ENCODE results near the gene ELFN2. TPM values are rescaled to one million over a fixed set of nuclear protein-coding genes. Genes with fewer than 3 reads are reported as not detected.

Gene ELFN2, protein sequence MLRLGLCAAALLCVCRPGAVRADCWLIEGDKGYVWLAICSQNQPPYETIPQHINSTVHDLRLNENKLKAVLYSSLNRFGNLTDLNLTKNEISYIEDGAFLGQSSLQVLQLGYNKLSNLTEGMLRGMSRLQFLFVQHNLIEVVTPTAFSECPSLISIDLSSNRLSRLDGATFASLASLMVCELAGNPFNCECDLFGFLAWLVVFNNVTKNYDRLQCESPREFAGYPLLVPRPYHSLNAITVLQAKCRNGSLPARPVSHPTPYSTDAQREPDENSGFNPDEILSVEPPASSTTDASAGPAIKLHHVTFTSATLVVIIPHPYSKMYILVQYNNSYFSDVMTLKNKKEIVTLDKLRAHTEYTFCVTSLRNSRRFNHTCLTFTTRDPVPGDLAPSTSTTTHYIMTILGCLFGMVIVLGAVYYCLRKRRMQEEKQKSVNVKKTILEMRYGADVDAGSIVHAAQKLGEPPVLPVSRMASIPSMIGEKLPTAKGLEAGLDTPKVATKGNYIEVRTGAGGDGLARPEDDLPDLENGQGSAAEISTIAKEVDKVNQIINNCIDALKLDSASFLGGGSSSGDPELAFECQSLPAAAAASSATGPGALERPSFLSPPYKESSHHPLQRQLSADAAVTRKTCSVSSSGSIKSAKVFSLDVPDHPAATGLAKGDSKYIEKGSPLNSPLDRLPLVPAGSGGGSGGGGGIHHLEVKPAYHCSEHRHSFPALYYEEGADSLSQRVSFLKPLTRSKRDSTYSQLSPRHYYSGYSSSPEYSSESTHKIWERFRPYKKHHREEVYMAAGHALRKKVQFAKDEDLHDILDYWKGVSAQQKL
- under 0.01 TPM for total RNA-seq

DNA sequence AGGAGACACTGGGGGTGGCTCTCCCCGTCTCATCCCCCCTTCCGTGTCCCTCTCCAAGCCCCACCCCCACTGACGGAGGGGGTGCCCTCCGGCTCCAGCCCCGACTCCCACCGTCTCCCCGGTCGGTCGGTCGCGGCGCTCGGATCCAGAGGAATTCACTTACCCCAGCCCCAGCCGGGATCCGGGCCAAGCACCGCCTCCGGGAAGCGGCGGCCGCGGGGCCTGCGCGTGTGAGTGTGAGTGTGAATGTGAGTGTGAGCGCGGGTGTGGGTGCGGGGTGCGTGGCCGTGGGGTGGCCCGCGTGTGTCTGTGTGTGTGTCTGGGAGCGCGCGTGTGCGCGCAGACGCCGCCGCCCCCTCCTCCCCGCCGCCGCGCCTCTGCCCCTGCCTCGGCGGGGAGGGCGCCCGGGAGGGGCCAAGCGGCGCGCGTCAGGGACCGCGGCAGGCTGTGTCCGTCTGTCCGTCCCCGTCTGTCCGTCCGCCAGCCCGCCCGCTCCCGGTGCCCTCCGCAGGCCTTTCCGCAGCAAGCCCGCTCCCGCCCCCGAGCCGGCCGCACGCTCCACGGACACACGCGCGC lies at the start of gene ELFN2:
Gene ELFN2, minus strand, starts transcription at position 345 of the 576 bp plus-strand sequence. CDS start 51,945 bp downstream, outside the sequence.
- H3K4me1 ChIP-seq (ENCODE audit: control insufficient read depth in 3 of 3, insufficient read depth in 3 of 3, low read length in 3 of 3): peaks cover 0 to 4% (median 0%) of the 10 kb centered on the region in 3 donors
- H3K9ac ChIP-seq (ENCODE audit: low read depth in 1 of 3, low read length in 3 of 3): no peak within 1 kb of the TSS

DNA sequence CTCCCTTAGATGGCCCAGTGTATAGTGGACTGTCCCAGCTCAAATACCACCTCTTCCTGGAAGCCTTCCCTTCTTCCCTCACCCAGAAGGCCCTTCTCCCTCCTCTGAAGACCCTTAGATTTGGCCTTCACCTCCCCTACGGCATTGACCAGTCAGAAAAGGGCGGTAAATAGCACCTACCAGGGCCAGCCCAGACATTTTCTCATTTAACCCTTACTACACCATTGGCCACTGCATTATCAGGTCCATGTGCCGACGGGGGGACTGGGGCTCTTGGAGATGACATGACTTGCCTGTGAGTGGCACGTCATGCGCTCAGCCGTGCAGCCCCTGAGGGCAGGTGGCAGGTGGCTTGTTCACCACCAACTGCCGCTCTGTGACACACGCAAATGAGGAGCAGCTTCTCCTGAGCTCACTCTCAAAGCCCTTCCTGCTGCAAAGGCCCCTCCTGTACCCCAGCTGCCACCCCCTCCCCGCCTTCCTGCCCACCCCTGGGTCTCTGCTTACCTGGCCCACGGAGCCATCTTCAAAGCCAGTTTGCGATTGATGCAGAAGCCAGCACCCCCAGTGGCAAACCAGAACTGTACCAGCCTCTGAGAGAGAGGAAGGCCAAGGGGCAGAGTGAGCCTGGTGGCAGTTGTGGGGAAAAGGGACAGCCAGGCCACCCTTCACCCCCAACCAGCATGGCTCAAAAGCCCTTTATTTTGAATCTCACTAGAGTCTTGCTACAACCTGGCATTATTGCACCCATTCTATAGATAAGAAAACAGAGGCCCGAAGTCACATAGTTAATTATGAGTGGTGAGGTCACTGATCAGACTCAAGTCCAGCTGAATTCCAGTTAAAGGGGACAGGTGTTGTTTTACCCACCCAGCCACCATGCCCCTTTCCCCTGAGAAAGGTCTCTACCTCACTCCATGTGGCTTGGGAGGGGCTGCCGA lies 49.4 kb upstream of the ELFN2 start:
- H3K27me3 ChIP-seq (ENCODE audit: control insufficient read depth in 3 of 3, insufficient read depth in 3 of 3, low read length in 3 of 3): peaks cover 13 to 32% (median 24%) of the 10 kb centered on the region in 3 donors
- no peaks in the 10 kb centered on the region for H3K4me1 ChIP-seq (ENCODE audit: control insufficient read depth in 3 of 3, insufficient read depth in 3 of 3, low read length in 3 of 3)
- H3K36me3 ChIP-seq (ENCODE audit: control insufficient read depth in 3 of 3, insufficient read depth in 3 of 3, low read length in 3 of 3): peaks cover 0 to 3% (median 0%) of the 10 kb centered on the region in 3 donors
- H3K9ac ChIP-seq (ENCODE audit: low read depth in 1 of 3, low read length in 3 of 3): no peak overlapping the region
- no peak overlapping the region for H3K4me3 ChIP-seq (ENCODE audit: low read length in 3 of 3)
- H3K9me3 ChIP-seq (ENCODE audit: control insufficient read depth in 3 of 3, low read length in 3 of 3): no peaks in the 10 kb centered on the region
- H3K27ac ChIP-seq (ENCODE audit: low read depth, low read length): no peak overlapping the region

More for the DNA sequence above, at the start of gene ELFN2:
- Histone ChIP-seq H3K36me3 (ENCODE audit: control insufficient read depth in 3 of 3, insufficient read depth in 3 of 3, low read length in 3 of 3) (no peaks in the 10 kb centered on the region), H3K27ac (ENCODE audit: low read depth, low read length) (no peak within 1 kb of the TSS), H3K9me3 (ENCODE audit: control insufficient read depth in 3 of 3, low read length in 3 of 3) (no peaks in the 10 kb centered on the region), H3K4me3 (ENCODE audit: low read length in 3 of 3) (no peak within 1 kb of the TSS), H3K27me3 (ENCODE audit: control insufficient read depth in 3 of 3, insufficient read depth in 3 of 3, low read length in 3 of 3) (peaks cover 78 to 85% (median 79%) of the 10 kb centered on the region in 3 donors)

DNA sequence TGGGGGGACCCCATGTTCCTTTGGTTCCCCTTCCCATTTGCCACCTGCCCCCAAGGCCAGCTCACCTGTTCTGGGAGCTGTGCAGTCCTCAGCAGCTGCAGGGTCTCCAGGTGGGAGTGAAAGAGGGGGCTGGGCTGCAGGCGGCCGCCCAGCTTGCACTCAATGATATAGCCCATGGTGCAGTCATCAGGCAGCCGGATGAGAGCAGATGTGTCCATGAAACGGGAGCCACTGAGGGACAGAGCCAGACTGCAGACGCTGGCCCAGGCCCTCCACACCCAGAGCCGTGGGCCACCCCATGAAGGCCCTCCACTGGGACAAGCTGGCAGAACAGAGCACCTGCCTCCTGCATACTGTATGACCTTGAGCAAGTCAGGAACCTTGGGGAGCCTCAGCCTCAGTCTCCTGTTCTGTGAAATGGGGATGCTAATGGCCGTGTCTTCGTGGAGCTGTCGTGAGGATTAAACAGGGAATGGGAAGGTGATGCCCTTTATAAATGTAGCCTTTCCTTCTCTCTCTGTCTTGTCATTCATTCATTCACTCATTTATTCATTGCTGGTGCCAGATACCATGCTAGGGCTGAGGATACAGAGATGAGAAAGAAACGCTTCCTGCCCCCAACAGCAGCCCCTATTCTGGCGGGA lies 47.3 kb upstream of the ELFN2 start:
- H3K27ac ChIP-seq (ENCODE audit: low read depth, low read length): no peak overlapping the region
- peaks cover 0 to 3% (median 0%) of the 10 kb centered on the region in 3 donors for H3K36me3 ChIP-seq (ENCODE audit: control insufficient read depth in 3 of 3, insufficient read depth in 3 of 3, low read length in 3 of 3)
- no peak overlapping the region for H3K4me3 ChIP-seq (ENCODE audit: low read length in 3 of 3)
- H3K9ac ChIP-seq (ENCODE audit: low read depth in 1 of 3, low read length in 3 of 3): no peak overlapping the region
- H3K27me3 ChIP-seq (ENCODE audit: control insufficient read depth in 3 of 3, insufficient read depth in 3 of 3, low read length in 3 of 3): peaks cover 15 to 34% (median 27%) of the 10 kb centered on the region in 3 donors
- no peaks in the 10 kb centered on the region for H3K4me1 ChIP-seq (ENCODE audit: control insufficient read depth in 3 of 3, insufficient read depth in 3 of 3, low read length in 3 of 3)
- no peaks in the 10 kb centered on the region for H3K9me3 ChIP-seq (ENCODE audit: control insufficient read depth in 3 of 3, low read length in 3 of 3)

DNA sequence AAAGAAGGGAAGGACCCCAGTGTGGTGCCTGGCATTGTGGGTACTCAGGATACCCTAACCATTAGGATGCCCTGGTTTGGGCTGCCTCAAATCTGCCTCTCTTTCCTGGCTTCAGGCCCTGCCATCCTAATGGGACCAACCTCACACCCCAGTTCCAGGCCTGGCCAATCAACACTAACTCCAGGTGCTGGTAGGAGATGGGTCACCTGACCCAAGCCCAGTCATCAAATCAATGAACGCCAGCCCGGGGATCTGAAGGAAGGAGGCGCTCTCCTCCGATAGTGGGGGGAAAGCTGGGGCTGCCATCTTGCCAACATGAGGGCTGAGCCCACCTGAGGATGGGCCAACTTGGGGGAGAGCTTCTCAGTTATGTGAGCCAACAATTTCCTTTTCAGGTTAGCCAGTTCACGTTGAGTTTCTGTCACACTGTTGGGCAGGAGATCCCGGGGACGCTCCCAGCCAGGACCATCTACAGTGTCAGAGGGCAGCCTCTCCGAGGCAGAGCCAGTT lies 46.2 kb upstream of the ELFN2 start:
- no peak overlapping the region for H3K4me3 ChIP-seq (ENCODE audit: low read length in 3 of 3)
- peaks cover 15 to 30% (median 27%) of the 10 kb centered on the region in 3 donors for H3K27me3 ChIP-seq (ENCODE audit: control insufficient read depth in 3 of 3, insufficient read depth in 3 of 3, low read length in 3 of 3)
- peaks cover 0 to 3% (median 0%) of the 10 kb centered on the region in 3 donors for H3K36me3 ChIP-seq (ENCODE audit: control insufficient read depth in 3 of 3, insufficient read depth in 3 of 3, low read length in 3 of 3)
- no peak overlapping the region for H3K9ac ChIP-seq (ENCODE audit: low read depth in 1 of 3, low read length in 3 of 3)
- H3K27ac ChIP-seq (ENCODE audit: low read depth, low read length): no peak overlapping the region
- H3K4me1 ChIP-seq (ENCODE audit: control insufficient read depth in 3 of 3, insufficient read depth in 3 of 3, low read length in 3 of 3): no peaks in the 10 kb centered on the region
- no peaks in the 10 kb centered on the region for H3K9me3 ChIP-seq (ENCODE audit: control insufficient read depth in 3 of 3, low read length in 3 of 3)

DNA sequence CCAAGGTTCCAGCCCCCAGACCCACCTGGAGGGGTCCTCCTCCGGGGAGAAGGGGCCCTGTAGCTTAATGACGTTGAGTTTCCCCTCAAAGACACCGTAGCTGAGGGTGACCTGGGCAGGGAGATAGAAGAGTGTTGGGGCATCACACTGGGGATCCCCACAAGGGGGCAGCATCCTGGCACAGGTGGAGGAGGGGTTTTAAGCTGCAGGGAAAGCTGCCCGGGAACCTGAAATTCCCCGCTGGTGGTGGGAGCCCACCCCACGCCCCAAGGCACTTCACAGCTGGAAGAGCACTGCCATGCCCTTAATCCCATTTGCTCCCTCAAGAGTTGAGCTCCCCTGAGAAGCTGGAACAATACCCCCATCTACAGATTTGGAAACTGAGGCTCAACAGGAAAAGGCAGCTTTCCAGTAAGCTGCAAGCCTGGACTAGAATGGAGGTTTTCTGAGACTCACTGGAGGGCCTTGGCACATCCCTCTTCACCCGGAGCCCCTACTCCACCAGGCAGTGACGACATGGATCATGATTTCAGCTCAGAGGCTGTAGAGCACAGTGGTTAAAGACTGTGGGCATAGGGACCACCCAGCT lies 45.2 kb upstream of the ELFN2 start:
- Histone ChIP-seq H3K27me3 (ENCODE audit: control insufficient read depth in 3 of 3, insufficient read depth in 3 of 3, low read length in 3 of 3) (peaks cover 13 to 37% (median 30%) of the 10 kb centered on the region in 3 donors), H3K9me3 (ENCODE audit: control insufficient read depth in 3 of 3, low read length in 3 of 3) (no peaks in the 10 kb centered on the region), H3K4me3 (ENCODE audit: low read length in 3 of 3) (no peak overlapping the region), H3K9ac (ENCODE audit: low read depth in 1 of 3, low read length in 3 of 3) (no peak overlapping the region), H3K36me3 (ENCODE audit: control insufficient read depth in 3 of 3, insufficient read depth in 3 of 3, low read length in 3 of 3) (peaks cover 0 to 3% (median 0%) of the 10 kb centered on the region in 3 donors), H3K27ac (ENCODE audit: low read depth, low read length) (no peak overlapping the region), H3K4me1 (ENCODE audit: control insufficient read depth in 3 of 3, insufficient read depth in 3 of 3, low read length in 3 of 3) (no peaks in the 10 kb centered on the region)

DNA sequence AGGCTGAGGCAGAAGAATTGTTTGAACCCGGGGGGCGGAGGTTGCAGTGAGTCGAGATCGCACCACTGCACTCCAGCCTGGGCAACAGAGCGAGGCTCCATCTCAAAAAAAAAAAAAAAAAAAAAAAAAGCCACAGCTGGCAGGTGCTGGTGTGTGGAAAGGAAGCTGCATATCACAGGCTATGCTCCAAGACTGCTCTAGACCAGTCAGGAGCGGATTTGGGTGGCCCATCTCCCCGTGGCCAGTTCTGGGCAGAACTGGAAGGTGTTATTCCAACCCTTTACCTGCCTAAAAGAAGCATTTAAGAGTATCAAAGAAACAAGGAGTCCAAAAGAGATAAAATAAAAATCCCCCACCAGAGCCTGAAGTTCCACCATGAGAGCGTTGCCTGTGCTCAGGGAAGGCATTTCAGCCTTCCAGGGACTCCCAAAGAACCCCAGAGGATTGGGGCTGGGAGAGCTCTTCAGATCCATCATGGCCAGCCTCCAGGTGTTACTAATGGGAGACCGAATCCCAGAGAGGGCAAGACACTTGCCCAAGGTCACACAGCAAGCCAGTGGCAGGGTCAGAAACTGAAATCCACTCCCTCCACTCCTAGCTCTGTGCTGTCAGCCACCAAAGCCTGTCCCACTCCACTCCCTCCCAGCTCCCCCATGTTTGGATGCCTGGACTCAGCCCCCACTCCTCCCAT lies 44.6 kb upstream of the ELFN2 start:
- no peak overlapping the region for H3K4me3 ChIP-seq (ENCODE audit: low read length in 3 of 3)
- H3K27me3 ChIP-seq (ENCODE audit: control insufficient read depth in 3 of 3, insufficient read depth in 3 of 3, low read length in 3 of 3): peaks cover 18 to 40% (median 37%) of the 10 kb centered on the region in 3 donors
- H3K9me3 ChIP-seq (ENCODE audit: control insufficient read depth in 3 of 3, low read length in 3 of 3): no peaks in the 10 kb centered on the region
- peaks cover 0 to 3% (median 0%) of the 10 kb centered on the region in 3 donors for H3K36me3 ChIP-seq (ENCODE audit: control insufficient read depth in 3 of 3, insufficient read depth in 3 of 3, low read length in 3 of 3)
- no peak overlapping the region for H3K9ac ChIP-seq (ENCODE audit: low read depth in 1 of 3, low read length in 3 of 3)
- no peak overlapping the region for H3K27ac ChIP-seq (ENCODE audit: low read depth, low read length)
- no peaks in the 10 kb centered on the region for H3K4me1 ChIP-seq (ENCODE audit: control insufficient read depth in 3 of 3, insufficient read depth in 3 of 3, low read length in 3 of 3)

DNA sequence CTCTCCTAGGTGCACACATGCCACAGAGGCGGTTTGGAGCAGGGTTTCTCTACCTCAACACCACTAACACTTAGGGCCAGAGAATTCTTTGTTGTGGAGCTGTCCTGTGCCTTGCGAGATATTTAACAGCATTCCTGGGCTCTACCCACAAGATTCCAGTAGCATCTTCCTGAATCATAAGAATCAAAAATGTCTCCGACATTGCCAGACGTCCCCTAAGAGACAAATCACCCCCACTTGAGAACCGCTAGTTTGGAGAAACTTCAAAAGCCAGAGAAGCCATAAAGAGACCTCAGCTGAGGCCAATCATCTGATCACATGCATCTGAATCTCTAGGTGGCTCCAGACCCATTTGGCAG lies 42.8 kb upstream of the ELFN2 start:
- Histone ChIP-seq H3K27me3 (ENCODE audit: control insufficient read depth in 3 of 3, insufficient read depth in 3 of 3, low read length in 3 of 3) (peaks cover 24 to 52% (median 41%) of the 10 kb centered on the region in 3 donors), H3K9ac (ENCODE audit: low read depth in 1 of 3, low read length in 3 of 3) (no peak overlapping the region), H3K4me1 (ENCODE audit: control insufficient read depth in 3 of 3, insufficient read depth in 3 of 3, low read length in 3 of 3) (no peaks in the 10 kb centered on the region), H3K36me3 (ENCODE audit: control insufficient read depth in 3 of 3, insufficient read depth in 3 of 3, low read length in 3 of 3) (peaks cover 0 to 3% (median 0%) of the 10 kb centered on the region in 3 donors), H3K9me3 (ENCODE audit: control insufficient read depth in 3 of 3, low read length in 3 of 3) (no peaks in the 10 kb centered on the region), H3K27ac (ENCODE audit: low read depth, low read length) (no peak overlapping the region), H3K4me3 (ENCODE audit: low read length in 3 of 3) (no peak overlapping the region)

DNA sequence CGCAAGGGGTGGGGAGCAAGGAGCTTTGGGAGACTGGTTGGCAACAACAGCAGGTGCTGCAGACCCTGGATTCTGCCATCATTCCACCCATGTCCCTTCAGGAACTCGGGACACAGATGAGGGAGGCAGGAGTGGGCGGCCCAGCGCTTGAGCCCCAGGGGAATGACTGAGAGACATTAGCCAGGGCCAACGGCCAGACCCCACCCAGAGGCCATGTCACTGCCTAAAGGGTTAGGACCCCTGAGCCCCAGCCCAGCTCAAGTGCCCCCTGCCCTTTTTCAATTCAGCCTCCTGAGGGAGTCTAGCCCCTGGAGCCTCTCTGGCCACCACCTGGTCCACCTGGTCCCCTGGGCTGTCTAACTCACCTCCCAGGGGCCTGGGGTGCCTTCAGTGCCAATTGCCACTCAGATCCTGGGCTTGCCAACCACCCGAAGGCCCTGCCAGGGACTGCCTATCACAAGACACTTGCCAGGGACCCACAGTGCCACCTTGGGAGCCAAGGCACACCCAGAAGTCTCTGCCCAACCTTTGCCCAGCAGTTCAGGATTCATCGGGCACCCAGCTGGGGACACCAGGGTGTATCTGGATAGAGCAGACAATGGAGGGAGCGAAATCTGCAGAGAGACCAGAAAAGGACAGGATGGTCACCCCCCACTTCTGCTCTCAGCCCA lies 42.3 kb upstream of the ELFN2 start:
- Histone ChIP-seq H3K27me3 (ENCODE audit: control insufficient read depth in 3 of 3, insufficient read depth in 3 of 3, low read length in 3 of 3) (peaks cover 22 to 50% (median 39%) of the 10 kb centered on the region in 3 donors), H3K27ac (ENCODE audit: low read depth, low read length) (no peak overlapping the region), H3K9ac (ENCODE audit: low read depth in 1 of 3, low read length in 3 of 3) (no peak overlapping the region), H3K36me3 (ENCODE audit: control insufficient read depth in 3 of 3, insufficient read depth in 3 of 3, low read length in 3 of 3) (peaks cover 0 to 3% (median 0%) of the 10 kb centered on the region in 3 donors), H3K4me1 (ENCODE audit: control insufficient read depth in 3 of 3, insufficient read depth in 3 of 3, low read length in 3 of 3) (no peaks in the 10 kb centered on the region), H3K9me3 (ENCODE audit: control insufficient read depth in 3 of 3, low read length in 3 of 3) (no peaks in the 10 kb centered on the region), H3K4me3 (ENCODE audit: low read length in 3 of 3) (no peak overlapping the region)

Measured in skeletal muscle tissue (tissue), 4 donors.